Parathyroid adenoma (tissue), 2 donors: ENCODE data around the gene GINS1.

Source experiments
- H2AFZ ChIP-seq: fragments of 300-600 bp; sonication (generic); one replicate; pipeline ENCODE4 v1.7.0; 2017; ENCODE audit warnings: antibody characterized with exemption, mild to moderate bottlenecking
- H3K27ac ChIP-seq: fragments of 300-600 bp; sonication (generic); one replicate; pipeline ENCODE4 v1.7.0; 2017
- H3K27me3 ChIP-seq: fragments of 300-600 bp; sonication (generic); one replicate; pipeline ENCODE4 v1.7.0; 2017; ENCODE audit warnings: low read length; ENCODE audit not compliant: control insufficient read depth, insufficient read depth
- H3K36me3 ChIP-seq: fragments of 300-600 bp; sonication (generic); one replicate; pipeline ENCODE4 v1.7.0; 2017; ENCODE audit warnings: low read length; ENCODE audit not compliant: control insufficient read depth, insufficient read depth
- H3K4me1 ChIP-seq: fragments of 300-600 bp; sonication (generic); one replicate; pipeline ENCODE4 v1.7.0; 2017; ENCODE audit warnings: control low read depth
- H3K4me2 ChIP-seq: fragments of 300-600 bp; sonication (generic); one replicate; pipeline ENCODE4 v1.7.0; 2017; ENCODE audit warnings: low read length
- H3K4me3 ChIP-seq: fragments of 300-600 bp; sonication (generic); one replicate; pipeline ENCODE4 v1.7.0; 2017; ENCODE audit warnings: low read depth, low read length
- H3K79me2 ChIP-seq: fragments of 300-600 bp; sonication (generic); one replicate; pipeline ENCODE4 v1.7.0; 2017; ENCODE audit warnings: control low read depth
- H3K9ac ChIP-seq: fragments of 300-600 bp; sonication (generic); one replicate; pipeline ENCODE4 v1.7.0; 2017; ENCODE audit warnings: mild to moderate bottlenecking
- H3K9me3 ChIP-seq: fragments of 300-600 bp; sonication (generic); one replicate; pipeline ENCODE4 v1.7.0; 2017; ENCODE audit warnings: low read length; ENCODE audit not compliant: control insufficient read depth
- TF ChIP-seq, protein P1 (sequence below): fragments of 300-600 bp; sonication (generic); IDR thresholded peaks from one replicate; pipeline ENCODE4 v1.7.0; 2017; ENCODE audit warnings: antibody characterized with exemption, mild to moderate bottlenecking
- donor health status: primary hyperparathyroidism.

Gene GINS1

GRCh38 chr20:25447671-25448070 is 40.2 kb downstream of the GINS1 start:
- no peaks in the 10 kb centered on the region for H3K27me3 ChIP-seq
- no peaks in the 10 kb centered on the region for H3K4me1 ChIP-seq
- H3K9ac ChIP-seq, result no peak overlapping the region
- no peak overlapping the region for H3K4me3 ChIP-seq
- TF ChIP-seq, protein P1, sequence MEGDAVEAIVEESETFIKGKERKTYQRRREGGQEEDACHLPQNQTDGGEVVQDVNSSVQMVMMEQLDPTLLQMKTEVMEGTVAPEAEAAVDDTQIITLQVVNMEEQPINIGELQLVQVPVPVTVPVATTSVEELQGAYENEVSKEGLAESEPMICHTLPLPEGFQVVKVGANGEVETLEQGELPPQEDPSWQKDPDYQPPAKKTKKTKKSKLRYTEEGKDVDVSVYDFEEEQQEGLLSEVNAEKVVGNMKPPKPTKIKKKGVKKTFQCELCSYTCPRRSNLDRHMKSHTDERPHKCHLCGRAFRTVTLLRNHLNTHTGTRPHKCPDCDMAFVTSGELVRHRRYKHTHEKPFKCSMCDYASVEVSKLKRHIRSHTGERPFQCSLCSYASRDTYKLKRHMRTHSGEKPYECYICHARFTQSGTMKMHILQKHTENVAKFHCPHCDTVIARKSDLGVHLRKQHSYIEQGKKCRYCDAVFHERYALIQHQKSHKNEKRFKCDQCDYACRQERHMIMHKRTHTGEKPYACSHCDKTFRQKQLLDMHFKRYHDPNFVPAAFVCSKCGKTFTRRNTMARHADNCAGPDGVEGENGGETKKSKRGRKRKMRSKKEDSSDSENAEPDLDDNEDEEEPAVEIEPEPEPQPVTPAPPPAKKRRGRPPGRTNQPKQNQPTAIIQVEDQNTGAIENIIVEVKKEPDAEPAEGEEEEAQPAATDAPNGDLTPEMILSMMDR, result no peak
- H3K36me3 ChIP-seq, result no peaks in the 10 kb centered on the region
- no peak overlapping the region for H2AFZ ChIP-seq
- no peak overlapping the region for H3K4me2 ChIP-seq
- H3K27ac ChIP-seq, result no peak overlapping the region
- no peaks in the 10 kb centered on the region for H3K9me3 ChIP-seq
- H3K79me2 ChIP-seq, result no peaks in the 10 kb centered on the region

- Histone ChIP-seq H2AFZ (no peak overlapping the region), H3K79me2 (no peaks in the 10 kb centered on the region), H3K9ac (no peak overlapping the region), H3K27ac (no peak overlapping the region), H3K4me2 (no peak overlapping the region), H3K36me3 (no peaks in the 10 kb centered on the region), H3K9me3 (no peaks in the 10 kb centered on the region), H3K4me3 (no peak overlapping the region), H3K4me1 (no peaks in the 10 kb centered on the region), H3K27me3 (no peaks in the 10 kb centered on the region)
- TF ChIP-seq, protein P1, result no peak
These were observed 44.9 kb downstream of the GINS1 start for GRCh38 chr20:25452333-25452732.

DNA sequence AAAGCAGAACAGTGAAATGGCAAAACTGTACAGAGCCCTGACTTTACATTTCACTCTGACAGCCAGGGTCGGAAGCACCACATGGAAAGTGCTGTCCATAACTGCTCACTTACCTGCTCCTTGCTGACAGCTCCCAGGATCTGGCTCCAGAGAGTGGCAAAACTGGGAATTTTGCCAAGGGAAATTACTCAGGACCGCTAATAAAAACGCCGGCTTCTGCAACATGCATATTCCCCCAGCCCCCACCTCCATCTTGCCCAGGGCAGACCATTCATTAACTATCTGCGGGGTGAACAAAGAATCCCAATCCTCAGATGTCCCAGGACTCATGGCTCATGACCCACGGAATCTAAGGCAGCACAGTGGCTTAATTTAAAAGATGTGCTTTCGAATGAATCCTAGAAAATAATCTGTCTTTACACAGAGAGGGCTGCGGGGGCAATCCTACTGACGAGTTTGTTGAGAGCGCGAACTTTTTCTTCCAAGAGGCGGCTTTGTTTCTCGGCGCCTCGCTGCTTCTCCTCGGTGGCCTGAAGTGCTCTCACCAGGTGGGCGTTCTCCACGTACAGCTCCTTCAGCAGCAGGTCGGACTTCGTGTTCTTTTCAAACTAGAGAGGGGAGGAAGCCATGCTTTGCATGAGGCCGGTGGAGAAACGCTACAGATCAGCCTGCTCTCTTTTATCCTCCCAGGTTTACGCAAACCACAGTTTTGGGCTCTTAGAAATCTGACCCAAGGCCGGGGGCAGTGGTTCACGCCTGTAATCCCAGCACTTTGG is 45.8 kb downstream of the GINS1 start:
- no peak overlapping the region for H3K4me3 ChIP-seq
- H2AFZ ChIP-seq, result no peak overlapping the region
- no peaks in the 10 kb centered on the region for H3K36me3 ChIP-seq
- H3K9ac ChIP-seq, result no peak overlapping the region
- H3K27me3 ChIP-seq, result no peaks in the 10 kb centered on the region
- H3K79me2 ChIP-seq, result no peaks in the 10 kb centered on the region
- H3K4me1 ChIP-seq, result no peaks in the 10 kb centered on the region
- no peak overlapping the region for H3K4me2 ChIP-seq
- no peak overlapping the region for H3K27ac ChIP-seq
- TF ChIP-seq, protein P1, result no peak
- no peaks in the 10 kb centered on the region for H3K9me3 ChIP-seq

DNA sequence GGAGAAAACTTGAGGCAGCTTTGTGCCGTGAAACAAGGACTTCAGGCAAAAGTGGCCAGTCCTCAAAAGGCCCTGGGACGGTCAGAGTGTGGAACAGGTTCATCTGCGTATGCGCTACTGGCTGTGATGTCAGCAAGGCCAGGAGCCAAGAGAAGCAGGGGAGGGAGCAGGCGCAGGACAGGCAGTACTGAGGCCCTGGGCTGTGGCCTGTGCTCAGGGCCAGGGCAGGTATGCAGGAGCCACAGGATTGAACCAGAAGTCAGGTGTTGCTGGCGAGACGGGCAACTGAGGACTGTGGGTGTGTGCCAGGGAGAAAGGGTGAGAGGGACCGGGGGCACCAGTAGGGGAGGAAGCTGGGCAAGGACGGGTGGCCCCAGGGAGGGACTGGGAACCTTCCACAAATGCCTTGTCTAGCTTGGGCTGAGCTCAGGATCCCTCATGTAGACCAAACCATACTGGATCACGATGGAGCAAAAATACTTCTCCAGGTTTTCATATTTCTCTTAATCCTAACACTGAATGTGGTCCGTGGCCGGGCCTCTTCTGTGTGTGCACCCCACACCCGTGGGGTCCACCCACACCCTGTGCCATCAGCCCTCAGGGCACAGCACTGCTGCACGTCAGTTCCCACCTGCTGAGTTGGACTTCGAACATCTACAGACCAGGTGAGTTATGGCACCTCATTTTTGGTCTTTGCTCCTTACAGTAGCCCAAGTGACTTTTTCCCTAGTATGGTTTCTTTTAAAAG is 46.9 kb downstream of the GINS1 start:
- no peaks in the 10 kb centered on the region for H3K9me3 ChIP-seq
- no peaks in the 10 kb centered on the region for H3K27me3 ChIP-seq
- no peaks in the 10 kb centered on the region for H3K36me3 ChIP-seq
- TF ChIP-seq, protein P1, result no peak
- no peak overlapping the region for H3K4me3 ChIP-seq
- H3K27ac ChIP-seq, result no peak overlapping the region
- H2AFZ ChIP-seq, result no peak overlapping the region
- H3K9ac ChIP-seq, result no peak overlapping the region
- H3K79me2 ChIP-seq, result no peaks in the 10 kb centered on the region
- H3K4me2 ChIP-seq, result no peak overlapping the region
- no peaks in the 10 kb centered on the region for H3K4me1 ChIP-seq
